DMS 273 (cell line): ENCODE data around the gene ZNF804A.

Source experiments
- DNase-seq: peaks from one replicate; lab custom pipeline; 2025; ENCODE audit not compliant: unreplicated experiment; lab: John Stamatoyannopoulos, UW

ZNF804A gene

GRCh38 chr2:184598316-184599053 lies at the start of gene ZNF804A:
TSS of gene ZNF804A (plus strand) at chr2:184598529. CDS start at chr2:184598960, 431 bp downstream.
- peak; percentile 94 for DNase-seq

GRCh38 chr2:184549153-184549552 lies 49.2 kb upstream of the ZNF804A start:
- DNase-seq = no peak

GRCh38 chr2:184551626-184552025 lies 46.7 kb upstream of the ZNF804A start:
- DNase-seq = no peak

- DNase-seq = no peak
Measured at GRCh38 chr2:184554736-184555135, 43.6 kb upstream of the ZNF804A start.

- no peak for DNase-seq
Measured at GRCh38 chr2:184555352-184555751, 43.0 kb upstream of the ZNF804A start.

- no peak for DNase-seq
Measured at GRCh38 chr2:184556639-184557038, 41.7 kb upstream of the ZNF804A start.

- DNase-seq = no peak
Measured at GRCh38 chr2:184558713-184559464, 39.4 kb upstream of the ZNF804A start.

- no peak for DNase-seq
Measured at GRCh38 chr2:184560603-184561002, 37.7 kb upstream of the ZNF804A start.

- DNase-seq = no peak
Measured at GRCh38 chr2:184562532-184562931, 35.8 kb upstream of the ZNF804A start.

GRCh38 chr2:184564092-184564491 lies 34.2 kb upstream of the ZNF804A start:
- no peak for DNase-seq

GRCh38 chr2:184566716-184567115 lies 31.6 kb upstream of the ZNF804A start:
- DNase-seq = no peak

- DNase-seq = no peak
Measured at GRCh38 chr2:184577056-184577455, 21.3 kb upstream of the ZNF804A start.

- DNase-seq = no peak
Measured at GRCh38 chr2:184577743-184578142, 20.6 kb upstream of the ZNF804A start.

GRCh38 chr2:184579226-184579625 lies 19.1 kb upstream of the ZNF804A start:
- DNase-seq = no peak

- DNase-seq = no peak
Measured at GRCh38 chr2:184581391-184581790, 16.9 kb upstream of the ZNF804A start.

GRCh38 chr2:184589261-184589660 lies 9.1 kb upstream of the ZNF804A start:
- no peak for DNase-seq

- DNase-seq = no peak
Measured at GRCh38 chr2:184596819-184597411, 1.4 kb upstream of the ZNF804A start.

- peak; percentile 54 for DNase-seq
Measured at GRCh38 chr2:184597571-184597991, 748 bp upstream of the ZNF804A start.

- DNase-seq = no peak
Measured at GRCh38 chr2:184598002-184598315, 370 bp upstream of the ZNF804A start.

- DNase-seq = peak; percentile 77
Measured at GRCh38 chr2:184599054-184599871, 934 bp downstream of the ZNF804A start.

GRCh38 chr2:184599872-184600222 lies 1.5 kb downstream of the ZNF804A start:
- DNase-seq = peak; percentile 48
